Astrocyte of the hippocampus (primary cell): Measurements from ENCODE around the gene MRPL21.
"Not testable (repeated sequence)": the region's sequence is repeated elsewhere in the genome, so short reads cannot be mapped to it uniquely, and the experiment has no call there.

Experiments used
- DNase-seq: peaks from one replicate; pipeline ENCODE4 v3.0.0; 2011; ENCODE audit warnings: low read depth, low spot score

Gene MRPL21

GRCh38 chr11:68911731-68912130 lies 8.1 kb upstream of the MRPL21 start:
- no peak for DNase-seq

DNA sequence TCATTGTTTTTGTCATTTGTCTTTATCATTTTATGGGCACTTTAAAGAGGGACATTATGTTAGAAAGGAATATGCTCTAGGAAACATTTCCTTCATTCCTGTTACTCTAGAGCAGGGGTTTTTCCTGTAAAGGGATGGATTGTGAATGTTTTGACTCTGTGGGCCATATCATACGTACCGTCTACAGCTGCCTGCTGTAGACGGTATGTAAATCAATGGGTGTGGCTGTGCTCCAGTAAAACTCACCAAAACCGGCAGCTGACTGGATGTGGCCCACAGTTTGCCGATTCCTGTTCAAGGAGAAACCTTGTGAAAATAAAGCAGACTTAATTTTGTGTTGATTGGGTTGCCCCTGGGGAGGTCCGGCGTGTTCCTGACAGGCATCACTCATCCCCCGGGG lies 7.3 kb upstream of the MRPL21 start:
- no peak for DNase-seq

DNA sequence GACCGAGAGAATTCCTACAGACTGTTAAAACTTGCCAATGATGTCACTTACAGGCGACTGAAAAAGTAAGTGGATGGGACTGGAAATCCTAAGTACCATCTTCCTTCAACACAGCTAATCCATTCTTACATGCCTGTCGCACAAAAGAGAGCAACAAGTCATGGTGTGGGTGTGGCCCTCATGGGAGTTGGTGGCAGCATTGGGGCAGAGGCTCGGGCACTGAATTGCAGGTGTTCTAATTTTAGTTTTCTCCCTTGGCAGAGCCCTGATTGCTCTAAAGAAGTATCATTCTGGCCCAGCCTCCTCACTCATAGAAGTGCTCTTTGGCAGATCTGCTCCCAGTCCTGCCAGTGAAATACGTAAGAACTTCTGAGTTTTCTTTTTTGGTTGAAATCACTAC lies 4.6 kb upstream of the MRPL21 start:
- DNase-seq, result no peak

DNA sequence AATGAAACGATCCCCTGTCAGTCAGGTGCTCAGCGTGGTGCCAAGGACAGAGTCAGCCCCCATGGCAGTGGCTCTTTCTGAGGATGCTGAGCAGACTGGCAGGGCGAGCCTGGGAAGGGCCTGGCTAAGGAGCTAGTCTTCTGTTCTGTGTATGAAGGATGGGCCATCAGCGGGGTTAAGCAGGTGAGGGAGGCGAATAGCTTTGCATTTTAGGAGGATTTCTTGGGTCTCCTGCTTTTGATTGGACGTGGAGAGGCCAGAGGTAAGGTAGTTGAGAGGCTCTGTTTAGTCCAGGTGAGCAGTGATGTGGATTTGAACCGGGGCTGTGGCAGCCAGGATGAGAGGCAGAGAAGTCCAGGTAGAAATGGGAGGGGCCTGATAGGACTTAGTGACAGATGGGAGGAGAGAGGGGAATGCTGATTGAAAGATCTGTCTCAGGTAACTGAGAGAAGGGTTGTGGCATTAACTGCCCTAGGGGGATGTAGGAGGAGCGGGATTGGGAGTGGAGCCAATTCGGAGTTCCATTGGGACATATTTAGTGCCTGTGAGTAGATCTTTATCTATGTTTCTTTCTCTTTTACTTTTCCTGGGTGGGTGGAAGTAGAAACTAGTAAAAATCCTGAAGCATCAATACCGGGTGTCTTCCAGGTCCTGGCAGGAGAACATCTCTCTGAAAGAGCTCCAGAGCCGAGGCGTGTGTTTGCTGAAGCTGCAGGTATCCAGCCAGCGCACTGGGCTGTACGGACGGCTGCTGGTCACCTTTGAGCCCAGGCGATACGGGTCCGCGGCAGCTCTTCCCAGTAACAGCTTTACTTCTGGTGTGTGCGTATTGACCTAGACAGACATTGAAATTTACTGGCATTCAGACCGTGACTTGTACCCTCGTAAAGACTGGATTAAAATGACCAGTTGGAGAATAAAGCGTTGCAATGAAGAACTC lies 2.1 kb upstream of the MRPL21 start:
- DNase-seq, result no peak

DNA sequence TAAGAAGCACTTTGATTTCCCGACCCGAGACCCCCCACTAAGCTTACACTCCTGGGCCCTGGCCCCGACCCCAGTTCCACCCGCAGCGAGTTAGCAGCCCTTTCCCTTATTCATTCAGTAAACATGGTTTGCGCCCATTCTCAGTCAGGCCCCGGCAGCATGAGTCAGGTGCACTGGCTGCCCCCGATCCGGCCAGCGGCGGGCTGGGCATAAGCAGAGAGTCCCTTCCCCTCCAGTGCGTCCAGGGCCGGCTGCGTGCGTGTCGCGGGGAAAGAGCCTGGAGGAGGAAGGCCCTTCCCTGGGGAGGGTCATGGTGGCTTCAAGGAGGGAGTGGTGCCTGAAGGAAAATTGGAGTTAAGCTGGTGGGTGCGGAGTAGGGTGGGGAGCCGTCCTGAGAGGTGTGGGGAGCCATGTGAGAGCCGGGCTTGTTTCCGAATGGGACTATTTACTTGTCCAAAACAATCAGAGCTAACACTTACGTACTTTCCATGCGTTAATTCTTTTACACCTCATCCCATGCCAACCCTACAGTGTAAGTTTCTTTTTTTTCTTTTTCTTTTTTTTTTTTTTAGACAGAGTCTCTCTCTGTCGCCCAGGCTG lies 716 bp upstream of the MRPL21 start:
- DNase-seq, result peak; percentile 57

GRCh38 chr11:68900835-68901381 lies 2.7 kb downstream of the MRPL21 start:
- no peak for DNase-seq

DNA sequence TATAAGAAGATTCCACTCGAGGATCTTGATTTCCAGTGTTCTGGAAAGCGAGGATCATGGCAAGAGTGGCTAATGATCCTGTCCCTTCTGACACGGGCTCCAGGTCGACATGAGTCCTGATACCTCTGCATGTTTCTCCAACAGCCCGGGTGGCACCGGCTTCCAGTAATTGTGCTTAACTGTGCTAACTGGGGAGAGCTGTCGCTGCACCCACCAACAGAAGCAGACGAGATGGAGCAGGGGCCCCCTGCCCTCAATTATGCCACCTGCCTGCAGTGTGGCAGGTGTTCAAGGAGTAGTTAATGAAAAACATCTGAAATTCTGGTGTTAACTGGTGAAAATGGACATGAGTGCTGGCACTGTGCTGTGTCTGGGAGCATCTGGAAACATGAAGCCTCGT lies 6.2 kb downstream of the MRPL21 start:
- DNase-seq, result no peak

- no peak for DNase-seq
These were observed 7.3 kb downstream of the MRPL21 start for GRCh38 chr11:68896171-68896959.

DNA sequence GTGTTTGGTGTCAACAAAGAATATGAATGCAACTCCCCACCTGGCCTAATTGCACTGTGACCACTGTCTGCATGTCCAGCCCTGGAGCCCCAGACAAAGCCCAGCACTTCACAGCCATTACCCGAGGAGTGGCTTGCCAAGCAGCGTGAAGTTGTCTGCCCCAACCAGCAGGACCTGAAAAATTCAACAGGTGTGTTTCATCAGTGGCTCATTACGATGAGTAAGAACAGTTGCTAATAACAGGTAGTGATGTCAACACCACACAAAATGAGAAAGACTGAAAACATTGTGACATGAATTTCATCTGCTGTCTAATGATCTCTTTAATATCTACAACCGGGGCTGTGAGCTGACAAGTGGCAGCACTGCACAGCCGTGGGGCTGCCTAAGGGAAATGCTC lies 10.3 kb downstream of the MRPL21 start:
- DNase-seq, result no peak

- no peak for DNase-seq
These were observed 11.1 kb downstream of the MRPL21 start for GRCh38 chr11:68892576-68892975.

GRCh38 chr11:68891351-68891948 lies 12.2 kb downstream of the MRPL21 start:
- no peak for DNase-seq

DNA sequence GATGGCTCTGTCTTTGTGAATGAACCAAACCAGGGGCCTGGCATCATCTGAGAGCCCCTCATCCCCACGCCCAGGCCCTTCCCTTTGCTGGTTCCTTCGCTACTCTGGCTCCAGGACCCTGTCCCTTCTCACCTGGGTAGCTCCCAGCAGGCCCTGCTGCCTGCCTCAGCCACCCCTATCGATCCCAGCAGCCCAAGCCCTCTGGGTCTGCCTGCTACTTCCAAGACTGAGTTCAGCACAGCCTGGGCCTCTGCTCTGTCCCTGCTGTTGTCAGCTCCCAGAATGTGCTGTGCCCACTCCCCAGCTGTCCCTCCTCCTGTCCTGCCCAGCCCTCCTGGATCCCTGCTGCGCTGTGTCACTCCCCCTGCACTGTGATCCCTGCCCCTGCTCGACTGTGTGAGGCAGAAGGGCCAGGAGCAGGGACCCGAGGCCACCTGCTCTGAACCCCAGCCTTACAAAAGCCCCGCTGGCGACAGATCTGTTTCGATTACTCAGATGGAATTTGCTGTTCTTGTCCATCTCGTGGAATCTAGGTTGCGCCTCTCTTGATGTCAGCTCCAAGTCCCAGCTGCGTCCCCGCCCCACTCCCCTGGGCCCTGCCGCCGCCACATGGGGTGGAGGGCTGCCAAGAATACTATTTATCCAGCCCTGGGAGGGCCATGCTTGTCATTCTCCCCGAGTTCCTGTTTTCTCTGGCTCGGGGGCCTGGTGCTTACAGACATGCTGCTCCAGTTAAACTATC lies 13.0 kb downstream of the MRPL21 start:
- DNase-seq, result peak; percentile 98

- peak; percentile 54 for DNase-seq
These were observed 13.6 kb downstream of the MRPL21 start for GRCh38 chr11:68889948-68890446.

- DNase-seq, result not testable (repeated sequence)
These were observed 18.8 kb downstream of the MRPL21 start for GRCh38 chr11:68884827-68885226.

DNA sequence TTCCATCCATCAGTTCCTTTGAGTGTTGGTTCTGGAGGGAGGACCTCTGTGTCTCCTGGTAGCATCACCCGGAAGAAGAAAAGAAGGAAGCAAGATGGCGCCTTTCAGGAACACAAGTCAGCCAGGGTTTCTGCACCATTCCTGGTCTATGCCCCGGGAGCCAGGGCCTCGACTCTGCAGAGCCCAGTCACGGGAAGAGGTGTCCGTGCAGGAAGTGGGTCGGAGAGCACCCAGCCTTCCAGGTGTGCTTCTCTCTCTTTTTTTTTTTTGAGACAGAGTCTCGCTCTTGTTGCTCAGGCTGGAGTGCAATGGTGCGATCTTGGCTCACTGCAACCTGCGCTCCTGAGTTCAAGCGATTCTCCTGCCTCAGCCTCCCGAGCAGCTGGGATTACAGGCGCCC lies 21.2 kb downstream of the MRPL21 start:
- no peak for DNase-seq

DNA sequence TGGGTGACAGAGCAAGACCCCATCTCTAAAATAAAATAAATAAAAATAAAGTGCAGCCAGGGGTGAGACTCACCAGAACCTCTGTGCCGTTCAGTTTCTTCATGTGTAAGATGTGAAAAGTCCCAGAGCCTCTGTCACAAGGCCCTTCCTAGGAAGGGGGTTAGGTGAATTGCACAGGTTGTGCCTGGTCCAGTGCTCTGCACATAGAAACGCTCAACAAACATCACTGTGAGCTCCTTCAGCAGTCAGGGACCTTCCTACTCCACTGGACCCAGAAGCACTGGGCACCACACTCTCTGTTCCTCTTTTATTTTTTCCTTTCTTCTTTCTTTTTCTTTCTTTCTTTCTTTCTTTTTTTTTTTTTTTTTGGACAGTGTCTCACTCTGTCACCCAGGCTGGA lies 22.3 kb downstream of the MRPL21 start:
- DNase-seq, result no peak

DNA sequence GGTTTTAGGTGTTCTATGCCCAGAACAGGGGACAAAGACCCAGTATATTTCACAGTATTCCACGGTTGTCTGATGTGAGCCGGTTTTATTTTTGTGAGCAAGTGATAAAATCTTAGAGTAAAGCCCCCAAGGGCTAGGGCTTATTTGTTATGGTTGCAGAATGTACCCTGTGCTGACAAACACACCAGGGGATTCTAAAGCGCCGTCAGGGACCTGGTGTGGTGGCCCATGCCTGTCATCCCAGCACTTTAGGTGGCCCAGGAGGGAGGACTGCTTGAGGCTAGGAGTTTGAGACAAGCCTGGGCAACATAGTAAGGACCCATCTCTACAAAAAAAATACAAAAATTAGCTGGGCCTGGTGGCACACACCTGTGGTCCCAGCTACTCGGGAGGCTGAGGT lies 22.8 kb downstream of the MRPL21 start:
- no peak for DNase-seq

GRCh38 chr11:68878022-68878421 lies 25.6 kb downstream of the MRPL21 start:
- no peak for DNase-seq

DNA sequence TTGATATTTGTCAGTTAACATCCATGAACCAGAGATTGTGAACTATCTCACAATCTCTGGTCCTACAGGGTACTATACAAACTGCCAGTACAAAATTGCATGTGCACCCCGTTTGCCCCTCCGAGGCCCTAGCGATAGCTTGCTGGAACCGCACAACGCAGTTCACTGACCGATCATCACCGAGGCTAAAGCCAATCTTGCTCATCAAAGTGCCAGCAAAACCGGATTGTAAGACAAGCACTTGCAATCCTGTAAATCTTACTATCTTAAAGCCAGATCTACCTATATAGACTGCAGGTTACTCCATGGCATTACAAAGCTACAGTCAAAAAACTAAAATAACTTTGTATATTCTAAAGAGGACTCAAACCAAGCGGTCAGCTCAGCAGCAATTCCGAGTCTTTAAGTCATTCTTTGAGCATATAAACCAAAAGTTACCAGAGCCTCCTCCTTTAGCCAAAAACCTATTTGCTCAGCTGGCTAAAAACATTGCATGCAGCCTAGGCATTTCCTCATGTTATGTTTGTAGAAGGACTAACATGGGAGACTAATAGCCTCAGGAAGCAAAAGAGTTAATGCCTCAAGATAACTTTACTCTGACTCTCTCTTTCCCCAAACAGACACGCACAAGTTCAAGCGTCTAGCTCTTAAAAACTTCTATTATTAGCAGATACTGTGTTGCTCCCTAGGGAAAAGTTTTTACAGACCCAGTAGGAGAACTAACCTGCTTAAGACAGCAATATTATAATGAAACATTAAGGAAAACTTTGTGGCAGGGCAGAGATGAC lies 31.2 kb downstream of the MRPL21 start:
- no peak for DNase-seq

- peak; percentile 19 for DNase-seq
These were observed 33.2 kb downstream of the MRPL21 start for GRCh38 chr11:68870470-68870869.
